Keratinocyte (primary cell): ENCODE measurements around the gene SUSD6. TPM values are rescaled to one million over a fixed set of nuclear protein-coding genes. Genes with fewer than 3 reads are reported as not detected.

Experiments
- DNase-seq: peaks from one replicate; pipeline ENCODE4 v3.0.0-alpha.2; 2011; ENCODE audit warnings: low read depth, missing footprints, low spot score
- FAIRE-seq: peaks from 2 replicates; lab custom pipeline; 2011; peaks lifted over from hg19 to GRCh38; lab: Jason Lieb, UNC
- H2AFZ ChIP-seq: 2 replicates; pipeline ENCODE4 v1.6.0; 2012; ENCODE audit warnings: low read length, control low read depth, inconsistent platforms; ENCODE audit not compliant: control insufficient read depth
- H3K27ac ChIP-seq: 2 replicates; pipeline ENCODE4 v1.5.1; 2011; ENCODE audit warnings: low read length; ENCODE audit not compliant: control insufficient read depth, insufficient read depth
- H3K27me3 ChIP-seq: 3 replicates; pipeline ENCODE4 v1.6.0; 2011; ENCODE audit warnings: low read length; ENCODE audit not compliant: control insufficient read depth, insufficient read depth; ENCODE audit errors: extremely low read depth
- H3K36me3 ChIP-seq, 2 experiments: 2 replicates in 1 of 2; 3 replicates in 1 of 2; pipeline ENCODE4 v1.5.1; 2011; ENCODE audit warnings: low read length in 2 of 2, mild to moderate bottlenecking in 1 of 2; ENCODE audit not compliant: control insufficient read depth in 2 of 2, insufficient read depth in 2 of 2; ENCODE audit errors: extremely low read depth in 1 of 2
- H3K4me1 ChIP-seq: 3 replicates; pipeline ENCODE4 v1.5.1; 2011; ENCODE audit warnings: low read length; ENCODE audit not compliant: control insufficient read depth, insufficient read depth; ENCODE audit errors: extremely low read depth
- H3K4me2 ChIP-seq: 3 replicates; pipeline ENCODE4 v1.6.0; 2011; ENCODE audit warnings: low read depth, low read length; ENCODE audit not compliant: control insufficient read depth, insufficient read depth; ENCODE audit errors: extremely low read depth
- H3K4me3 ChIP-seq, 3 experiments: fragments of 200-600 bp in 1 of 3; sonication (generic) in 1 of 3; 2 replicates in 2 of 3; 3 replicates in 1 of 3; pipeline ENCODE4 v1.5.1; 2011 to 2016; ENCODE audit warnings: low read length in 3 of 3, mild to moderate bottlenecking in 3 of 3, control low read depth in 2 of 3, inconsistent platforms in 1 of 3, low read depth in 1 of 3, mixed read lengths in 1 of 3, mixed run types in 1 of 3, moderate library complexity in 1 of 3; ENCODE audit not compliant: control insufficient read depth in 2 of 3, insufficient read depth in 2 of 3; ENCODE audit errors: extremely low read depth in 1 of 3
- H3K79me2 ChIP-seq: 2 replicates; pipeline ENCODE4 v1.6.0; 2012; ENCODE audit warnings: low read length; ENCODE audit not compliant: control insufficient read depth, insufficient read depth
- H3K9ac ChIP-seq: 3 replicates; pipeline ENCODE4 v1.6.0; 2011; ENCODE audit warnings: low read length; ENCODE audit not compliant: control insufficient read depth, insufficient read depth; ENCODE audit errors: extremely low read depth
- H3K9me1 ChIP-seq: 3 replicates; pipeline ENCODE4 v1.6.0; 2011; ENCODE audit warnings: low read length; ENCODE audit not compliant: control insufficient read depth, insufficient read depth; ENCODE audit errors: extremely low read depth
- H3K9me3 ChIP-seq: 2 replicates; pipeline ENCODE4 v1.5.1; 2012; ENCODE audit warnings: low read depth, low read length; ENCODE audit not compliant: control insufficient read depth
- H4K20me1 ChIP-seq: 3 replicates; pipeline ENCODE4 v1.6.0; 2011; ENCODE audit warnings: low read length; ENCODE audit not compliant: control insufficient read depth, insufficient read depth; ENCODE audit errors: extremely low read depth
- EZH2 ChIP-seq: IDR thresholded peaks from one replicate; pipeline ENCODE4 v1.6.1; 2012; ENCODE audit warnings: inconsistent platforms, mild to moderate bottlenecking, low read length, moderate library complexity
- dilution Hi-C: fragments of 300-500 bp; cut with MboI; formaldehyde crosslinking; loops from one replicate; pipeline ENCODE4 v1.7.0; 2020; ENCODE audit warnings: low sequenced_read_pairs; ENCODE audit not compliant: extremely low pct_ligation_motif_present
- polyA plus RNA-seq, 5 experiments: library from polyadenylated mRNA; depleted of rRNA in 3 of 5; stranded (reverse) in 3 of 5; stranded (forward) in 1 of 5; unstranded in 1 of 5; fragments of >200 nt; gene quantifications; 1 replicate in 1 of 5; 2 replicates in 3 of 5; 3 replicates in 1 of 5; pipeline versions ENCODE4 v1.2.1 to v1.2.3, GENCODE V29; 2011 to 2012; ENCODE audit warnings: missing spikeins in 2 of 5, low read depth in 1 of 5, low replicate concordance in 1 of 5
- TF ChIP-seq, protein P1 (sequence below), 3 experiments: IDR thresholded peaks in 1 of 3; conservative IDR thresholded peaks in 1 of 3; optimal IDR thresholded peaks in 1 of 3; 2 replicates in 2 of 3; 3 replicates in 1 of 3; pipeline versions ENCODE3 to v1.5.1; 2011; ENCODE audit warnings: low read length in 3 of 3, mild to moderate bottlenecking in 3 of 3, moderate library complexity in 2 of 3, control low read depth in 1 of 3, inconsistent platforms in 1 of 3; ENCODE audit not compliant: insufficient read depth in 2 of 3; ENCODE audit errors: extremely low read depth in 1 of 3

The SUSD6 gene
- polyA plus RNA-seq, 1 donor (not counting 4 experiments of a cell fraction or from before 2014, with no cell fraction given) = 10.5 TPM

GRCh38 chr14:69591317-69591716 lies 20.1 kb upstream of the SUSD6 start:
- FAIRE-seq (no peak), DNase-seq (no peak)
- Histone ChIP-seq H2AFZ (no peak overlapping the region), H3K4me3 (no peak overlapping the region), H3K4me1 (peaks cover 12% of the 10 kb centered on the region), H3K9me1 (no peaks in the 10 kb centered on the region), H3K4me2 (no peak overlapping the region), H3K36me3 (no peaks in the 10 kb centered on the region), H4K20me1 (no peaks in the 10 kb centered on the region), H3K27me3 (no peaks in the 10 kb centered on the region), H3K9ac (no peak overlapping the region), H3K79me2 (no peaks in the 10 kb centered on the region), H3K9me3 (no peaks in the 10 kb centered on the region), H3K27ac (no peak overlapping the region)
- TF ChIP-seq, protein P1, sequence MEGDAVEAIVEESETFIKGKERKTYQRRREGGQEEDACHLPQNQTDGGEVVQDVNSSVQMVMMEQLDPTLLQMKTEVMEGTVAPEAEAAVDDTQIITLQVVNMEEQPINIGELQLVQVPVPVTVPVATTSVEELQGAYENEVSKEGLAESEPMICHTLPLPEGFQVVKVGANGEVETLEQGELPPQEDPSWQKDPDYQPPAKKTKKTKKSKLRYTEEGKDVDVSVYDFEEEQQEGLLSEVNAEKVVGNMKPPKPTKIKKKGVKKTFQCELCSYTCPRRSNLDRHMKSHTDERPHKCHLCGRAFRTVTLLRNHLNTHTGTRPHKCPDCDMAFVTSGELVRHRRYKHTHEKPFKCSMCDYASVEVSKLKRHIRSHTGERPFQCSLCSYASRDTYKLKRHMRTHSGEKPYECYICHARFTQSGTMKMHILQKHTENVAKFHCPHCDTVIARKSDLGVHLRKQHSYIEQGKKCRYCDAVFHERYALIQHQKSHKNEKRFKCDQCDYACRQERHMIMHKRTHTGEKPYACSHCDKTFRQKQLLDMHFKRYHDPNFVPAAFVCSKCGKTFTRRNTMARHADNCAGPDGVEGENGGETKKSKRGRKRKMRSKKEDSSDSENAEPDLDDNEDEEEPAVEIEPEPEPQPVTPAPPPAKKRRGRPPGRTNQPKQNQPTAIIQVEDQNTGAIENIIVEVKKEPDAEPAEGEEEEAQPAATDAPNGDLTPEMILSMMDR (optimal IDR thresholded peaks at IDR 0.05 in 1 of 3, IDR thresholded peaks at IDR 0.05 in 1 of 3, conservative IDR thresholded peaks at IDR 0.05 in 1 of 3; ENCODE audit: extremely low read depth in 1 of 3, insufficient read depth in 2 of 3, low read length in 3 of 3) = no peak
- TF ChIP-seq EZH2 = no peak
- dilution Hi-C loops = no loop called here

DNA sequence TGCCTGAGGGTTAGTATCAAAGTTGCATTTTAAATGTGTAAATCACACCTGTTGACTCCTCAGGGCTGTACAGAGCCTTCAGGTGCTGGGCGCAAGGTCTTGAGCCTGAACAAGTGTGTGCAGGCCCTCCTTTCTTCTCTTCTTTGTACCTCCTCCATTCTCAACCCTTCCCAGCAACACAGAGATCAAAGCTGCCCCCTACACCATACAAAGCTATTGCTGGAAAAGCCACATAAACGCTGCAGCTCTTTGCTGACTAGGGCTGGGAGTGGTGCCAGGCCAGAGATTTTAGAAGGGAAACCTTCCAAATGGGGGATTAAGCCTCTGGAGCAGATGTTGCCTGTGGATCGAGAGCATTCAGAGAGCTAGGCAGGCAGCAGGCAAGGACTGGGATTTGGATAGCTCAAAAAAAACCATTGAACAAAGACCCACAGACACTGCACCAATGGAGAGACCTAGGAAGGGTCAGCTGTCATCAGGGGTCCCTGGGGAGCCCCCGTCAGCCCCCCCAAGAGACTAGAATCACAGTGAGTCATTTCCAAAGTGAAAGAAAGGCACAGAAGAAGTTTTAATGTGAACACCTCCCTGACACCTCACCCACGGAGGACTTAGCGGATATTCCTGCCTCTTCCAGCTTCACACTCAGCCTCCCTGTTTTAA lies 18.2 kb upstream of the SUSD6 start:
- no peak overlapping the region for H3K9ac ChIP-seq
- H3K27ac ChIP-seq = no peak overlapping the region
- H3K27me3 ChIP-seq = no peaks in the 10 kb centered on the region
- no peaks in the 10 kb centered on the region for H3K36me3 ChIP-seq
- H3K79me2 ChIP-seq = no peaks in the 10 kb centered on the region
- peaks cover 12% of the 10 kb centered on the region for H3K4me1 ChIP-seq
- TF ChIP-seq EZH2 = no peak
- TF ChIP-seq, protein P1 (optimal IDR thresholded peaks at IDR 0.05 in 1 of 3, IDR thresholded peaks at IDR 0.05 in 1 of 3, conservative IDR thresholded peaks at IDR 0.05 in 1 of 3; ENCODE audit: extremely low read depth in 1 of 3, insufficient read depth in 2 of 3, low read length in 3 of 3) = no peak
- peak overlapping the region in 2 of 3 experiments; percentile 9 to 41 for H3K4me3 ChIP-seq
- no peaks in the 10 kb centered on the region for H3K9me1 ChIP-seq
- FAIRE-seq = peak; percentile 5
- no peaks in the 10 kb centered on the region for H4K20me1 ChIP-seq
- no peaks in the 10 kb centered on the region for H3K9me3 ChIP-seq
- H2AFZ ChIP-seq = peak overlapping the region; percentile 39
- dilution Hi-C loops = no loop called here
- no peak for DNase-seq
- peak overlapping the region; percentile 37 for H3K4me2 ChIP-seq
